ENCODE data around the gene RBMS1. TPM values are rescaled to one million over a fixed set of nuclear protein-coding genes. Genes with fewer than 3 reads are reported as not detected.

RBMS1 gene
- total RNA-seq, 1 donor from 2014 or later: 54.7 TPM

DNA sequence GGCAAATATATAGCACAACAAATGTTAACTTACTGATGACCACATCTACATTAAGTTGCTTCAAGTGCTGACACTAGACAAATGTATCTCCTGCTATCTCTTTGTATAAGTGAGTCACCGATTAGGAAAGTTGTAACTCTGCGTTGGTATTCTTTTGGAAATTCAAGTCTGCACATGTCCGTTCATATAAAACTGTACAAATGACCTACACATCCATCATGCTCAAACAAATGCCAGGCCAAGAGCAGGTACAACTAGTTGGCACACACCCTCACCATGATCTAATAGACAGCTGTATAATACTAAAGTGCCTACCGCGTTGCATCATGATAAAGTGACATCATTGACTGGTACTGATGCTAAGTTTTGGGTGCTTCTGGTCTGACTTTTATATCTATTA lies 141.1 kb downstream of the RBMS1 start:
- no peak for DNase-seq (ENCODE audit: low read depth)
- TF ChIP-seq, protein P1, sequence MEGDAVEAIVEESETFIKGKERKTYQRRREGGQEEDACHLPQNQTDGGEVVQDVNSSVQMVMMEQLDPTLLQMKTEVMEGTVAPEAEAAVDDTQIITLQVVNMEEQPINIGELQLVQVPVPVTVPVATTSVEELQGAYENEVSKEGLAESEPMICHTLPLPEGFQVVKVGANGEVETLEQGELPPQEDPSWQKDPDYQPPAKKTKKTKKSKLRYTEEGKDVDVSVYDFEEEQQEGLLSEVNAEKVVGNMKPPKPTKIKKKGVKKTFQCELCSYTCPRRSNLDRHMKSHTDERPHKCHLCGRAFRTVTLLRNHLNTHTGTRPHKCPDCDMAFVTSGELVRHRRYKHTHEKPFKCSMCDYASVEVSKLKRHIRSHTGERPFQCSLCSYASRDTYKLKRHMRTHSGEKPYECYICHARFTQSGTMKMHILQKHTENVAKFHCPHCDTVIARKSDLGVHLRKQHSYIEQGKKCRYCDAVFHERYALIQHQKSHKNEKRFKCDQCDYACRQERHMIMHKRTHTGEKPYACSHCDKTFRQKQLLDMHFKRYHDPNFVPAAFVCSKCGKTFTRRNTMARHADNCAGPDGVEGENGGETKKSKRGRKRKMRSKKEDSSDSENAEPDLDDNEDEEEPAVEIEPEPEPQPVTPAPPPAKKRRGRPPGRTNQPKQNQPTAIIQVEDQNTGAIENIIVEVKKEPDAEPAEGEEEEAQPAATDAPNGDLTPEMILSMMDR (conservative IDR thresholded peaks at IDR 0.05; ENCODE audit: low read depth, low read length): no peak
- no peak overlapping the region for H3K4me3 ChIP-seq (ENCODE audit: low read depth, low read length)

- TF ChIP-seq, protein P1 (conservative IDR thresholded peaks at IDR 0.05; ENCODE audit: low read depth, low read length): no peak
- H3K4me3 ChIP-seq (ENCODE audit: low read depth, low read length): no peak overlapping the region
- DNase-seq (ENCODE audit: low read depth): peak; percentile 43
Observed at GRCh38 chr2:160351956-160352355, 141.7 kb downstream of the RBMS1 start.

GRCh38 chr2:160349306-160349705 lies 144.3 kb downstream of the RBMS1 start:
- TF ChIP-seq, protein P1 (conservative IDR thresholded peaks at IDR 0.05; ENCODE audit: low read depth, low read length): no peak
- no peak overlapping the region for H3K4me3 ChIP-seq (ENCODE audit: low read depth, low read length)
- DNase-seq (ENCODE audit: low read depth): no peak

DNA sequence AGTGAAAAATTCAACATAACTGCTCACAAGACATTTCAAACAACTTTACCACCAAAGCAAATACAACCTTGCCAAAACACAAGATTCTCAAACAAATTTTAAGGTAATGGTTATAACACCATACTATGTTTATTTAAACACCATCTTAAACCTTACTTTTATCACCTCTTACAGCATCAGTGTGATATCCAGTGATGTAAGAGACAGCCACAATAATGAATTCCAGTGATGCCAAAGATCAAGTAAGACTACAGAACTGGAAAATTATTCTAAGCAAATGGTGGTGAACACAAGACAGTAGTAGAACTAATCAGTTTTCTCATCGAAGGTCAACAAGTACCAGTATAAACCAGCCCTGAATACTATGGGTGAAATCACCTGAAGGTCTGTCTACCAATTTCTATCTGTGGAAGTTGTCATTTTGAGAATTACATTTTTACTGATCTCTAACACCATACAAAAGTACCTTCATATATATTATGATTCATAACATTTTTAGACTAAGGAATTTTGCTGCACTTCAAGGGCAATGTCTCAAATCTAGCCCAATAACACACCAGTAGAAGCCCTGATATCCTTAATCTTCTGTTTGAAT lies 146.2 kb downstream of the RBMS1 start:
- H3K4me3 ChIP-seq (ENCODE audit: low read depth, low read length): no peak overlapping the region
- peak; percentile 52 for DNase-seq (ENCODE audit: low read depth)
- TF ChIP-seq, protein P1 (conservative IDR thresholded peaks at IDR 0.05; ENCODE audit: low read depth, low read length): no peak

DNA sequence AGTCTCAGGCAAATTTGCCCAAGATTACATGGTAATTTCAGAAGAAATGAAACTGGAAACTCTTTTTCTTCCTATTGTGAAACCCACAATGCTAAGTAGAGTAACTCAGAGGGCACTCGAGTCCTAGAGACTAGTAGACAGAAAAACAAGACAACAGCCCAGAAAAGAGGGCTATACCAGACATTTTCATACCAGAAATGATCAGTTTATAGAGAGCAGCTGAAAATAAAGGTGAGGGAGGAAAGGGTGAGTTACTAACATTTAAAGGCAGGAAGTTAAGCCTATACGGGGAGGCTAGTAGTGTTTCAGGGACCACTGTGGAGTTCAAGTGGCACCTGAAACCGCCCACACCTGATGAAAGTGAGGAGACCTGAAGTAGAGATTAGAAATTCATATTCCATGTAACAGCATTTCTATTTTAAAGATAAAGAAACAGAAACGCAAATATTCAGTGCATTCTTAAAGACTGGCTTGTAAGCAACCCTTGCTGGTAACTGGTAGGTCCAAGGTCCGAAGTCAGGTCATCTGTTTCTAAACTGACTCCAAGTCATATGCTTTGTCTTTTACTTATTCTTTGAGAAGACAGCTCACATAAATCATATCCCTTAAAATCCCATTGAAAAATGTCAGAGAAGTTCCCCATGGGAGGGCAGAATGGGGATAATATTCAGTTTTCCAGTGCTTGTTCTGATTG lies 148.4 kb downstream of the RBMS1 start:
- TF ChIP-seq, protein P1 (conservative IDR thresholded peaks at IDR 0.05; ENCODE audit: low read depth, low read length): no peak
- DNase-seq (ENCODE audit: low read depth): no peak
- H3K4me3 ChIP-seq (ENCODE audit: low read depth, low read length): no peak overlapping the region

DNA sequence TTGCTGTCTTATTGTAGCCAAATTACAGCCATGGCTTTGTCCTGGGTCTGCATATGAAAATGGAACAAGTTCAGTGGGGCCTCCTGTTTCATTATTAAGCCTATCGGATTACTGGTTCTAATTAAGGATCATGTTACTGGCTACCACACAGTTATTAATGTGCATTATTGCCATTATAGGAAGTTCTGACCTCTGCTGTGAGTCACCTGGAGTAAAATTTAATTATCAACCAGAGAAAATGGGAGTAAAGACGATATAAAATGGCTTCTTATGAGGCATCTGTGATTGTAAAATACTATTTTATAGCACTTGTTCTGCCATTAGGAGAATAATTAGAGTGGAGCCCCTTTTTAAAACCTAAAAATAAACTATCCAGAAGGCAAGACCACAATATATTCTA lies 150.2 kb downstream of the RBMS1 start:
- DNase-seq (ENCODE audit: low read depth): no peak
- no peak overlapping the region for H3K4me3 ChIP-seq (ENCODE audit: low read depth, low read length)
- TF ChIP-seq, protein P1 (conservative IDR thresholded peaks at IDR 0.05; ENCODE audit: low read depth, low read length): no peak

GRCh38 chr2:160339726-160340125 lies 153.9 kb downstream of the RBMS1 start:
- DNase-seq (ENCODE audit: low read depth): no peak
- TF ChIP-seq, protein P1 (conservative IDR thresholded peaks at IDR 0.05; ENCODE audit: low read depth, low read length): no peak
- H3K4me3 ChIP-seq (ENCODE audit: low read depth, low read length): no peak overlapping the region

Data from epithelial cell of proximal tubule (primary cell).